IMR-90 (cell line): Measurements from ENCODE around the gene ENO2.
"Not testable (repeated sequence)": the region's sequence is repeated elsewhere in the genome, so short reads cannot be mapped to it uniquely, and the experiment has no call there.

Source experiments
- CEBPB ChIP-seq: IDR thresholded peaks from 2 replicates; pipeline ENCODE4 v1.6.1; 2012; ENCODE audit warnings: low read depth, low read length, improper control_type of control experiment
- FOS ChIP-seq: fragments of 150-350 bp; IDR thresholded peaks from 2 replicates; pipeline ENCODE4 v1.6.1; 2016; ENCODE audit warnings: low read depth, low read length
- MAFK ChIP-seq: IDR thresholded peaks from 2 replicates; pipeline ENCODE4 v1.6.1; 2012; ENCODE audit warnings: low read depth, low read length, improper control_type of control experiment
- MXI1 ChIP-seq: IDR thresholded peaks from 2 replicates; pipeline ENCODE4 v1.6.1; 2012; ENCODE audit warnings: low read depth, mild to moderate bottlenecking, low read length, moderate library complexity, borderline replicate concordance
- NFE2L2 ChIP-seq: fragments of 150-350 bp; IDR thresholded peaks from 2 replicates; pipeline ENCODE4 v1.6.1; 2016; ENCODE audit warnings: low read depth, mild to moderate bottlenecking, low read length
- POLR2A ChIP-seq: IDR thresholded peaks from 2 replicates; pipeline ENCODE4 v1.6.1; 2012; ENCODE audit warnings: mild to moderate bottlenecking, low read depth, low read length
- RAD21 ChIP-seq: IDR thresholded peaks from 2 replicates; pipeline ENCODE4 v1.6.1; 2012; ENCODE audit warnings: low read length, improper control_type of control experiment
- RCOR1 ChIP-seq: IDR thresholded peaks from 2 replicates; pipeline ENCODE4 v1.6.1; 2012; ENCODE audit warnings: mild to moderate bottlenecking, low read length, improper control_type of control experiment; ENCODE audit not compliant: insufficient replicate concordance
- RFX5 ChIP-seq: IDR thresholded peaks from 2 replicates; pipeline ENCODE4 v1.8.0; 2012; ENCODE audit warnings: low read depth, mild to moderate bottlenecking, low read length, moderate library complexity
- SMC3 ChIP-seq: fragments of 150-350 bp; IDR thresholded peaks from 2 replicates; pipeline ENCODE4 v1.6.1; 2016; ENCODE audit warnings: low read depth, mild to moderate bottlenecking, antibody characterized with exemption, low read length, moderate library complexity
- TF ChIP-seq, protein P1 (sequence below): conservative IDR thresholded peaks from 2 replicates; pipeline ENCODE4 v1.5.1; 2012; ENCODE audit warnings: mild to moderate bottlenecking, low read depth, low read length, improper control_type of control experiment
- TF ChIP-seq, protein P2 (sequence below): fragments of 150-350 bp; IDR thresholded peaks from 2 replicates; pipeline ENCODE4 v1.6.1; 2017; ENCODE audit warnings: mild to moderate bottlenecking, antibody characterized with exemption, low read length, low read depth
- TF ChIP-seq, protein P3 (sequence below): fragments of 150-350 bp; IDR thresholded peaks from 2 replicates; pipeline ENCODE4 v1.6.1; 2016; ENCODE audit warnings: low read depth, mild to moderate bottlenecking, low read length, moderate library complexity, borderline replicate concordance

DNA sequence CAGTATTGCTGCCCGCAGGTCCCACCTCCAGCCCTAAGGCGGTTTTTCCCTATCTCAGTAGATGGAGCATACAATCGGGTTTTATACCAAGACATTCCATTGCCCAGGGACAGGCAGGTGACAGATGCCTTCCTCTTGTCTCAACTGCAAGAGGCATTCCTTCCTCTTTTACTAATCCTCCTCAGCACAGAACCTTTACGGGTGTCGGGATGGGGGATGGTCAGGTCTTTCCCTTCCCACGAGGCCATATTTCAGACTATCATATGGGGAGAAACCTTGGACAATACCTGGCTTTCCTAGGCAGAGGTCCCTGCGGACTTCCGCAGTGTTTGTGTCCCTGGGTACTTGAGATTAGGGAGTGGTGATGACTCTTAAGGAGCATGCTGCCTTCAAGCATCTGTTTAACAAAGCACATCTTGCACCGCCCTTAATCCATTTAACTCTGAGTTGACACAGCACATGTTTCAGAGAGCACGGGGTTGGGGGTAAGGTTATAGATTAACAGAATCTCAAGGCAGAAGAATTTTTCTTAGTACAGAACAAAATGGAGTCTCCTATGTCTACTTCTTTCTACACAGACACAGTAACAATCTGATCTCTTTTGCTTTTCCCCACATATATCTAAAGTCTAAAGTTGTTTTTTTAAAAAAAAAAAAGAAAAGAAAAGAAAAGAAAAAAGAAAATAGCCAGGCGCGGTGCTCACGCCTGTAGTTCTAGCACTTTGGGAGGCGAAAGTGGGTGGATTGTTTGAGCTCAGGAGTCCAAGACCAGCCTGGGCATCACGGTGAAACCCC is 28.0 kb upstream of the ENO2 start:
- TF ChIP-seq, protein P1, sequence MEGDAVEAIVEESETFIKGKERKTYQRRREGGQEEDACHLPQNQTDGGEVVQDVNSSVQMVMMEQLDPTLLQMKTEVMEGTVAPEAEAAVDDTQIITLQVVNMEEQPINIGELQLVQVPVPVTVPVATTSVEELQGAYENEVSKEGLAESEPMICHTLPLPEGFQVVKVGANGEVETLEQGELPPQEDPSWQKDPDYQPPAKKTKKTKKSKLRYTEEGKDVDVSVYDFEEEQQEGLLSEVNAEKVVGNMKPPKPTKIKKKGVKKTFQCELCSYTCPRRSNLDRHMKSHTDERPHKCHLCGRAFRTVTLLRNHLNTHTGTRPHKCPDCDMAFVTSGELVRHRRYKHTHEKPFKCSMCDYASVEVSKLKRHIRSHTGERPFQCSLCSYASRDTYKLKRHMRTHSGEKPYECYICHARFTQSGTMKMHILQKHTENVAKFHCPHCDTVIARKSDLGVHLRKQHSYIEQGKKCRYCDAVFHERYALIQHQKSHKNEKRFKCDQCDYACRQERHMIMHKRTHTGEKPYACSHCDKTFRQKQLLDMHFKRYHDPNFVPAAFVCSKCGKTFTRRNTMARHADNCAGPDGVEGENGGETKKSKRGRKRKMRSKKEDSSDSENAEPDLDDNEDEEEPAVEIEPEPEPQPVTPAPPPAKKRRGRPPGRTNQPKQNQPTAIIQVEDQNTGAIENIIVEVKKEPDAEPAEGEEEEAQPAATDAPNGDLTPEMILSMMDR = not testable (repeated sequence)
- not testable (repeated sequence) for TF ChIP-seq MAFK, RAD21, CEBPB, POLR2A, RCOR1, FOS, SMC3, RFX5, NFE2L2, MXI1
- TF ChIP-seq, protein P2, sequence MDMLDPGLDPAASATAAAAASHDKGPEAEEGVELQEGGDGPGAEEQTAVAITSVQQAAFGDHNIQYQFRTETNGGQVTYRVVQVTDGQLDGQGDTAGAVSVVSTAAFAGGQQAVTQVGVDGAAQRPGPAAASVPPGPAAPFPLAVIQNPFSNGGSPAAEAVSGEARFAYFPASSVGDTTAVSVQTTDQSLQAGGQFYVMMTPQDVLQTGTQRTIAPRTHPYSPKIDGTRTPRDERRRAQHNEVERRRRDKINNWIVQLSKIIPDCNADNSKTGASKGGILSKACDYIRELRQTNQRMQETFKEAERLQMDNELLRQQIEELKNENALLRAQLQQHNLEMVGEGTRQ = not testable (repeated sequence)
- TF ChIP-seq, protein P3, sequence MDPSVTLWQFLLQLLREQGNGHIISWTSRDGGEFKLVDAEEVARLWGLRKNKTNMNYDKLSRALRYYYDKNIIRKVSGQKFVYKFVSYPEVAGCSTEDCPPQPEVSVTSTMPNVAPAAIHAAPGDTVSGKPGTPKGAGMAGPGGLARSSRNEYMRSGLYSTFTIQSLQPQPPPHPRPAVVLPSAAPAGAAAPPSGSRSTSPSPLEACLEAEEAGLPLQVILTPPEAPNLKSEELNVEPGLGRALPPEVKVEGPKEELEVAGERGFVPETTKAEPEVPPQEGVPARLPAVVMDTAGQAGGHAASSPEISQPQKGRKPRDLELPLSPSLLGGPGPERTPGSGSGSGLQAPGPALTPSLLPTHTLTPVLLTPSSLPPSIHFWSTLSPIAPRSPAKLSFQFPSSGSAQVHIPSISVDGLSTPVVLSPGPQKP = not testable (repeated sequence)
